Measurements from ENCODE around the gene PREX1. TPM values are rescaled to one million over a fixed set of nuclear protein-coding genes. Genes with fewer than 3 reads are reported as not detected.

Gene PREX1
- total and polyA plus RNA-seq, 2 experiments from 2014 or later, result 2.4 to 10.3 TPM

DNA sequence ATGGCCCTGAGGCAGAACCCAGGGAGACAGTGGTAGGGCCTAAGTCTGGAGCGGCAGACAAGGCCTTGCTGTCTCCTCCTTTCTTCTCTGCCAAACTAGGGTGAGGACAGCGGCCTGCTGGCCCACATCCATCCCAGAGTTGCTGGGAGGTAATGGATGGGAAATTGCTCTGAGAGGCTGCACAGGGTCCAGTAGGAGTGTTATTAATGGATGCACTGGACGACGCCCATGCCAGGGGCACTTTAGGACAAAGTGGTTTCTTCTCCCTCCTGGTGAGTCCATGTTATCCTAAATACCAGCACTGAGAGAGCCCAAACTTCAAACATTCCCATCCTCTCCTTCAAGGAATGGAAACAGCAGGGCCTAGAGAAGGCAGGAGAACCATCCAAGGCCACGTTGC, 28.3 kb upstream of the PREX1 start:
- Histone ChIP-seq H4K20me1 (replicated peaks; ENCODE audit: insufficient read depth) (no peaks in the 10 kb centered on the region), H3K4me2 (no peak overlapping the region), H3K79me2 (replicated peaks; ENCODE audit: insufficient read depth) (no peaks in the 10 kb centered on the region), H3F3A (replicated peaks; ENCODE audit: low read depth) (no peaks in the 10 kb centered on the region), H3K4me1 (ENCODE audit: insufficient read depth) (no peaks in the 10 kb centered on the region), H2AFZ (no peak overlapping the region), H3K4me3 (no peak overlapping the region), H3K27ac (ENCODE audit: low read depth) (no peak overlapping the region), H3K27me3 (ENCODE audit: insufficient read depth) (no peaks in the 10 kb centered on the region), H3K9me2 (ENCODE audit: insufficient read depth) (no peaks in the 10 kb centered on the region), H3K36me3 (ENCODE audit: insufficient read depth) (no peaks in the 10 kb centered on the region)
- ATAC-seq (no peak), DNase-seq (ENCODE audit: low spot score) (no peak)
- Mint-ChIP-seq H3K27ac (no peak overlapping the region), H3K4me3 (no peak overlapping the region), H3K4me1 (peaks cover 4% of the 10 kb centered on the region; the same call in 2 of the 3 replicates), H3K27me3 (ENCODE audit: insufficient read depth, low read depth, poor library complexity) (peaks cover 3% of the 10 kb centered on the region), H3K9me3 (no peaks in the 10 kb centered on the region; the same call in 2 of the 3 replicates), H3K36me3 (ENCODE audit: low read depth) (no peaks in the 10 kb centered on the region)
- TF ChIP-seq ZNF114 (CRISPR knock-in tag; IDR thresholded peaks at IDR 0.05), result no peak
- TF ChIP-seq JUNB (IDR thresholded peaks at IDR 0.05; ENCODE audit: unreplicated experiment), result no peak
- TF ChIP-seq STAT1 (IDR thresholded peaks at IDR 0.05; ENCODE audit: unreplicated experiment), result no peak
- TF ChIP-seq POLR2AphosphoS5 (IDR thresholded peaks at IDR 0.05; ENCODE audit: low read depth), result no peak
- TF ChIP-seq NANOG (IDR thresholded peaks at IDR 0.05; ENCODE audit: borderline replicate concordance), result no peak
- no peak for TF ChIP-seq EZH2 (IDR thresholded peaks at IDR 0.05; ENCODE audit: low read depth, unreplicated experiment)
- no peak for TF ChIP-seq CREB1 (CRISPR knock-in tag; IDR thresholded peaks at IDR 0.05; ENCODE audit: low read depth)
- TF ChIP-seq, protein P1, sequence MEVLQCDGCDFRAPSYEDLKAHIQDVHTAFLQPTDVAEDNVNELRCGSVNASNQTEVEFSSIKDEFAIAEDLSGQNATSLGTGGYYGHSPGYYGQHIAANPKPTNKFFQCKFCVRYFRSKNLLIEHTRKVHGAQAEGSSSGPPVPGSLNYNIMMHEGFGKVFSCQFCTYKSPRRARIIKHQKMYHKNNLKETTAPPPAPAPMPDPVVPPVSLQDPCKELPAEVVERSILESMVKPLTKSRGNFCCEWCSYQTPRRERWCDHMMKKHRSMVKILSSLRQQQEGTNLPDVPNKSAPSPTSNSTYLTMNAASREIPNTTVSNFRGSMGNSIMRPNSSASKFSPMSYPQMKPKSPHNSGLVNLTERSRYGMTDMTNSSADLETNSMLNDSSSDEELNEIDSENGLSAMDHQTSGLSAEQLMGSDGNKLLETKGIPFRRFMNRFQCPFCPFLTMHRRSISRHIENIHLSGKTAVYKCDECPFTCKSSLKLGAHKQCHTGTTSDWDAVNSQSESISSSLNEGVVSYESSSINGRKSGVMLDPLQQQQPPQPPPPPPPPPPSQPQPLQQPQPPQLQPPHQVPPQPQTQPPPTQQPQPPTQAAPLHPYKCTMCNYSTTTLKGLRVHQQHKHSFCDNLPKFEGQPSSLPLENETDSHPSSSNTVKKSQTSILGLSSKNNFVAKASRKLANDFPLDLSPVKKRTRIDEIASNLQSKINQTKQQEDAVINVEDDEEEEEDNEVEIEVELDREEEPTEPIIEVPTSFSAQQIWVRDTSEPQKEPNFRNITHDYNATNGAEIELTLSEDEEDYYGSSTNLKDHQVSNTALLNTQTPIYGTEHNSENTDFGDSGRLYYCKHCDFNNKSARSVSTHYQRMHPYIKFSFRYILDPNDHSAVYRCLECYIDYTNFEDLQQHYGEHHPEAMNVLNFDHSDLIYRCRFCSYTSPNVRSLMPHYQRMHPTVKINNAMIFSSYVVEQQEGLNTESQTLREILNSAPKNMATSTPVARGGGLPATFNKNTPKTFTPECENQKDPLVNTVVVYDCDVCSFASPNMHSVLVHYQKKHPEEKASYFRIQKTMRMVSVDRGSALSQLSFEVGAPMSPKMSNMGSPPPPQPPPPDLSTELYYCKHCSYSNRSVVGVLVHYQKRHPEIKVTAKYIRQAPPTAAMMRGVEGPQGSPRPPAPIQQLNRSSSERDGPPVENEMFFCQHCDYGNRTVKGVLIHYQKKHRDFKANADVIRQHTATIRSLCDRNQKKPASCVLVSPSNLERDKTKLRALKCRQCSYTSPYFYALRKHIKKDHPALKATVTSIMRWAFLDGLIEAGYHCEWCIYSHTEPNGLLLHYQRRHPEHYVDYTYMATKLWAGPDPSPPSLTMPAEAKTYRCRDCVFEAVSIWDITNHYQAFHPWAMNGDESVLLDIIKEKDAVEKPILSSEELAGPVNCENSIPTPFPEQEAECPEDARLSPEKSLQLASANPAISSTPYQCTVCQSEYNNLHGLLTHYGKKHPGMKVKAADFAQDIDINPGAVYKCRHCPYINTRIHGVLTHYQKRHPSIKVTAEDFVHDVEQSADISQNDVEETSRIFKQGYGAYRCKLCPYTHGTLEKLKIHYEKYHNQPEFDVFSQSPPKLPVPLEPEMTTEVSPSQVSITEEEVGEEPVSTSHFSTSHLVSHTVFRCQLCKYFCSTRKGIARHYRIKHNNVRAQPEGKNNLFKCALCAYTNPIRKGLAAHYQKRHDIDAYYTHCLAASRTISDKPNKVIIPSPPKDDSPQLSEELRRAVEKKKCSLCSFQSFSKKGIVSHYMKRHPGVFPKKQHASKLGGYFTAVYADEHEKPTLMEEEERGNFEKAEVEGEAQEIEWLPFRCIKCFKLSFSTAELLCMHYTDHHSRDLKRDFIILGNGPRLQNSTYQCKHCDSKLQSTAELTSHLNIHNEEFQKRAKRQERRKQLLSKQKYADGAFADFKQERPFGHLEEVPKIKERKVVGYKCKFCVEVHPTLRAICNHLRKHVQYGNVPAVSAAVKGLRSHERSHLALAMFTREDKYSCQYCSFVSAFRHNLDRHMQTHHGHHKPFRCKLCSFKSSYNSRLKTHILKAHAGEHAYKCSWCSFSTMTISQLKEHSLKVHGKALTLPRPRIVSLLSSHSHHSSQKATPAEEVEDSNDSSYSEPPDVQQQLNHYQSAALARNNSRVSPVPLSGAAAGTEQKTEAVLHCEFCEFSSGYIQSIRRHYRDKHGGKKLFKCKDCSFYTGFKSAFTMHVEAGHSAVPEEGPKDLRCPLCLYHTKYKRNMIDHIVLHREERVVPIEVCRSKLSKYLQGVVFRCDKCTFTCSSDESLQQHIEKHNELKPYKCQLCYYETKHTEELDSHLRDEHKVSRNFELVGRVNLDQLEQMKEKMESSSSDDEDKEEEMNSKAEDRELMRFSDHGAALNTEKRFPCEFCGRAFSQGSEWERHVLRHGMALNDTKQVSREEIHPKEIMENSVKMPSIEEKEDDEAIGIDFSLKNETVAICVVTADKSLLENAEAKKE (CRISPR knock-in tag; IDR thresholded peaks at IDR 0.05), result no peak
- TF ChIP-seq, protein P2, sequence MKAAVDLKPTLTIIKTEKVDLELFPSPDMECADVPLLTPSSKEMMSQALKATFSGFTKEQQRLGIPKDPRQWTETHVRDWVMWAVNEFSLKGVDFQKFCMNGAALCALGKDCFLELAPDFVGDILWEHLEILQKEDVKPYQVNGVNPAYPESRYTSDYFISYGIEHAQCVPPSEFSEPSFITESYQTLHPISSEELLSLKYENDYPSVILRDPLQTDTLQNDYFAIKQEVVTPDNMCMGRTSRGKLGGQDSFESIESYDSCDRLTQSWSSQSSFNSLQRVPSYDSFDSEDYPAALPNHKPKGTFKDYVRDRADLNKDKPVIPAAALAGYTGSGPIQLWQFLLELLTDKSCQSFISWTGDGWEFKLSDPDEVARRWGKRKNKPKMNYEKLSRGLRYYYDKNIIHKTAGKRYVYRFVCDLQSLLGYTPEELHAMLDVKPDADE (IDR thresholded peaks at IDR 0.05), result no peak
- TF ChIP-seq ZNF331 (CRISPR knock-in tag; IDR thresholded peaks at IDR 0.05; ENCODE audit: low read depth), result no peak
- TF ChIP-seq, protein P3, sequence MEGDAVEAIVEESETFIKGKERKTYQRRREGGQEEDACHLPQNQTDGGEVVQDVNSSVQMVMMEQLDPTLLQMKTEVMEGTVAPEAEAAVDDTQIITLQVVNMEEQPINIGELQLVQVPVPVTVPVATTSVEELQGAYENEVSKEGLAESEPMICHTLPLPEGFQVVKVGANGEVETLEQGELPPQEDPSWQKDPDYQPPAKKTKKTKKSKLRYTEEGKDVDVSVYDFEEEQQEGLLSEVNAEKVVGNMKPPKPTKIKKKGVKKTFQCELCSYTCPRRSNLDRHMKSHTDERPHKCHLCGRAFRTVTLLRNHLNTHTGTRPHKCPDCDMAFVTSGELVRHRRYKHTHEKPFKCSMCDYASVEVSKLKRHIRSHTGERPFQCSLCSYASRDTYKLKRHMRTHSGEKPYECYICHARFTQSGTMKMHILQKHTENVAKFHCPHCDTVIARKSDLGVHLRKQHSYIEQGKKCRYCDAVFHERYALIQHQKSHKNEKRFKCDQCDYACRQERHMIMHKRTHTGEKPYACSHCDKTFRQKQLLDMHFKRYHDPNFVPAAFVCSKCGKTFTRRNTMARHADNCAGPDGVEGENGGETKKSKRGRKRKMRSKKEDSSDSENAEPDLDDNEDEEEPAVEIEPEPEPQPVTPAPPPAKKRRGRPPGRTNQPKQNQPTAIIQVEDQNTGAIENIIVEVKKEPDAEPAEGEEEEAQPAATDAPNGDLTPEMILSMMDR (conservative IDR thresholded peaks at IDR 0.05; ENCODE audit: low read depth in 2 of 2), result no peak
- TF ChIP-seq EZH2phosphoT487 (IDR thresholded peaks at IDR 0.05; ENCODE audit: unreplicated experiment), result no peak
- TF ChIP-seq, protein P4, sequence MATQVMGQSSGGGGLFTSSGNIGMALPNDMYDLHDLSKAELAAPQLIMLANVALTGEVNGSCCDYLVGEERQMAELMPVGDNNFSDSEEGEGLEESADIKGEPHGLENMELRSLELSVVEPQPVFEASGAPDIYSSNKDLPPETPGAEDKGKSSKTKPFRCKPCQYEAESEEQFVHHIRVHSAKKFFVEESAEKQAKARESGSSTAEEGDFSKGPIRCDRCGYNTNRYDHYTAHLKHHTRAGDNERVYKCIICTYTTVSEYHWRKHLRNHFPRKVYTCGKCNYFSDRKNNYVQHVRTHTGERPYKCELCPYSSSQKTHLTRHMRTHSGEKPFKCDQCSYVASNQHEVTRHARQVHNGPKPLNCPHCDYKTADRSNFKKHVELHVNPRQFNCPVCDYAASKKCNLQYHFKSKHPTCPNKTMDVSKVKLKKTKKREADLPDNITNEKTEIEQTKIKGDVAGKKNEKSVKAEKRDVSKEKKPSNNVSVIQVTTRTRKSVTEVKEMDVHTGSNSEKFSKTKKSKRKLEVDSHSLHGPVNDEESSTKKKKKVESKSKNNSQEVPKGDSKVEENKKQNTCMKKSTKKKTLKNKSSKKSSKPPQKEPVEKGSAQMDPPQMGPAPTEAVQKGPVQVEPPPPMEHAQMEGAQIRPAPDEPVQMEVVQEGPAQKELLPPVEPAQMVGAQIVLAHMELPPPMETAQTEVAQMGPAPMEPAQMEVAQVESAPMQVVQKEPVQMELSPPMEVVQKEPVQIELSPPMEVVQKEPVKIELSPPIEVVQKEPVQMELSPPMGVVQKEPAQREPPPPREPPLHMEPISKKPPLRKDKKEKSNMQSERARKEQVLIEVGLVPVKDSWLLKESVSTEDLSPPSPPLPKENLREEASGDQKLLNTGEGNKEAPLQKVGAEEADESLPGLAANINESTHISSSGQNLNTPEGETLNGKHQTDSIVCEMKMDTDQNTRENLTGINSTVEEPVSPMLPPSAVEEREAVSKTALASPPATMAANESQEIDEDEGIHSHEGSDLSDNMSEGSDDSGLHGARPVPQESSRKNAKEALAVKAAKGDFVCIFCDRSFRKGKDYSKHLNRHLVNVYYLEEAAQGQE (IDR thresholded peaks at IDR 0.05; ENCODE audit: unreplicated experiment), result no peak
